Lung microvascular endothelial cell (primary cell): ENCODE results near the gene MAN1C1. TPM values are rescaled to one million over a fixed set of nuclear protein-coding genes. Genes with fewer than 3 reads are reported as not detected.
A peak's percentile ranks its signal among the peaks of the same experiment; 100 is the strongest.

ENCODE experiments used
- DNase-seq, 2 donors: peaks; one replicate each; pipeline versions ENCODE4 v3.0.0 to v3.0.0-alpha.2; 2010; ENCODE audit warnings: low read depth in 2 of 2
- total RNA-seq: library from RNA; depleted of rRNA; stranded (reverse); fragments of >200 nt; gene quantifications from 2 replicates; pipeline ENCODE4 v1.2.1, GENCODE V29; 2014

The MAN1C1 gene
- total RNA-seq, 1 donor from 2014 or later = 0.79 TPM

- no peak for DNase-seq
These were observed 142.0 kb downstream of the MAN1C1 start for GRCh38 chr1:25758466-25759070.

DNA sequence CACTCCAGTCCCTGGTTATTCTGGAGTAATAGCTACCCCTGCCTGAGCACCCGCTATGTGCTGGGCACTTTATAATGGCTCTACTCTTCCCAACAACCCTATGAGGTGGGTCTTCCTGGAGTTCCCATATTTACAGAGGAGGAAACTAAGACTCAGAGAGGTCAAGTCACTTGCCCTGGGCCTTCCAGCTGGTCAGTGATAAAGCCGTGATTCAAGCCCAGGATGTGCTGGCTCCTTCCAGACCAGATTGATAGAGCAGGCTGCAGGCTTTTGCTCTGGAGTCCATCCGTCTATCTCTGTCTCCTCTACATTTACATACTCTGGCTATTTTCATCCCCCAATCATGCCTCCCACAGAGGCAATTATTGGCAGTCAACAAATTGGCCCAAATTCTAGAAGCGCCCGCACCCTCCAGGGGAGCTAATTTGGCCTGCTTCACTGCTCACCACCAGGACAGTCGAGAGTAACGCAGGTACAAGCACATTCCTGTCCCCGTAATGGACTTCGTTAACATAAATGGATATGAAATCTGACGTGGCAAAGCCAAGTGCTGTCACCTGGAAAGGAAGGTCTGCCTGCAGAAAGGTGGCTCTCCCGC is 143.6 kb downstream of the MAN1C1 start:
- no peak for DNase-seq

DNA sequence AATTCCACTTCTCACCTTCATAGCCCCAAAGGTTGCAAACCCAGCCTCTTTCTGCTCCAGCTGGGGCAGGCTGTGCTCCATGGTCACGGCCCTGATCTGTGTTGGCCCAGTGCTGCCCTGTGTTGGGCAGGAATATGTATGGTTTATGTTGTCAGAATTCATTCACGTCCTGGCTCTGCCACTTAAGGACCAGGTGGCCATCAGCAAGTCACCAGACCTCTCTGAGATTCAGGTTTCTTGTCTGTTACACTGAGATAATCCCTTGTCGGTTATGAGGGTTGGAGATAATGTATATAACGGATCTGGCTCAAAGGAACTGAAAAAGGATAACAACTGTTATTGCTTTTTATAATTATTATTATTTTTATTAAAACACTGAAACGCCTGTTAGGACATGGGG is 144.3 kb downstream of the MAN1C1 start:
- no peak for DNase-seq

DNA sequence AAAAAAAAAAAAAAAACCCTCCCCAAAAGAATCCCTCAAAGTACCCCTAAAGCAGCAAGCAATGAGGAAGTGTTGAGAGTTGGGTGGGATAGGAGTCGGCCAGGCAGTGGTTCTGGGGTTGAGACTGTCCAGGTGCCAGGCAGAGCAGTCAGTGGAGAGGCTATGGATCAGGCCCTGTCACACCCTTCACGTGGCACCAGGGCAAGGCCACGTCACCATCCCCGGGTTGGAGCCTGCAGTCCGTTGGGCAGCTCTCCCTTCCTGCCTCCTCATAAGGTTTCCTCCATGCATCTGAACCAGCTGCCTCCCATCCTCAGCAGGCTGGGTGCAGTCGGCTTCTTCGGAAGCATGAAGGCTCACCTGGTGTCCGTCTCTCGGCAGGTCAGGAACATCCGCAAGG is 146.9 kb downstream of the MAN1C1 start:
- DNase-seq = no peak

DNA sequence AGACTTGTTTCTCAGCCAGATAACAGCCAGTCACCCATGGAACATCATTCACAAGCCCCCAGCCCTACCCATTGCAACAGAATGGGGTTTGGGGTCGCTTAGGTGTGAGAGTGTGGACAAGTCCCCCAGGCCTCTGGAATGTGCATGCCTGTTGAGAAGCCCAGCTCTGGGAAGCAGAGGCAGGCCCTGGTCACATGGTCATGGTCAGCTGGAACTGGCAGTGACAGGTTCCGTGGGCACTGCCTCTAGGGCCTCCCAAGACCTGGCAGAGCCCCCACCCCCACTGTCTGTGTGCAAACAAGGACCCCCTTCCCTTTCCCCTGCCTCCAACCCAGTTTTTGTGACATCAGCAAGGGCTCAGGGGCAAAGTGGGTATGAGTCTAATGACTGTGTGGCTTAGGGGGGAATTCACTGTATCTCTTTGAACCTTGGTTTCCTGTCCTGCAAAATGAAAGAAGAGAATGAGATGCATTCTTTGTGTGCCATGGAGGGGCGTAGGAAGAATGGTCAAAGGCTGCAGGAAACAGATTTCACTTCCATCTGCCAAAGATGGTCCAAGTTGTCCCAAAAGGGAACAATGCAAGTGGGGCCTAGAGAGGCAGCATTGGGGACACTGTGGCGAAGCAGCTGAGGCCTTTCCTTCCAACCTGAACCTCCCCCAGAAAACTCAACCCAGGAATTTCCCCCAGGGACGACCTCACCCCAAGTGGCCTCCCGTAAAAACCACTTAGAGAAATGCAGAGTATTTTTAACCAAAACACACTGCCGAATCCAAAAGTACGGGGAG is 148.7 kb downstream of the MAN1C1 start:
- peak in 1 of 2 donors; percentile 29 for DNase-seq

GRCh38 chr1:25765923-25766589 is 149.5 kb downstream of the MAN1C1 start:
- DNase-seq = no peak

- DNase-seq = no peak
These were observed 150.3 kb downstream of the MAN1C1 start for GRCh38 chr1:25766721-25767436.

GRCh38 chr1:25767437-25767770 is 150.8 kb downstream of the MAN1C1 start:
- DNase-seq = no peak

DNA sequence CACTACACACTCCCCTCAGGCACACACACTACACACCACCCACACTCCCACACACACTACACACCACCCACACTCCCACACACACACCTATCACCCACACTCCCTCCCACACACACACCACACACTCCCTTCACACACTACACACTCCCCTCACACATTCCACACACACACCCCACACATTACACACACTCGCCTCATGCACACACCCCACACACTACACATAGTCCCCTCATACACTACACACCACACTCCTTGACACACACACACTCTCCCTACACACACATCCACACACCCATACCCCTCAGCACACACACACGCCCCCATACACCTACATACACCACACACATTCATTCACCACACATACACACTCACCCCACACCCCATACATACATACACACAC is 152.4 kb downstream of the MAN1C1 start:
- no peak for DNase-seq

DNA sequence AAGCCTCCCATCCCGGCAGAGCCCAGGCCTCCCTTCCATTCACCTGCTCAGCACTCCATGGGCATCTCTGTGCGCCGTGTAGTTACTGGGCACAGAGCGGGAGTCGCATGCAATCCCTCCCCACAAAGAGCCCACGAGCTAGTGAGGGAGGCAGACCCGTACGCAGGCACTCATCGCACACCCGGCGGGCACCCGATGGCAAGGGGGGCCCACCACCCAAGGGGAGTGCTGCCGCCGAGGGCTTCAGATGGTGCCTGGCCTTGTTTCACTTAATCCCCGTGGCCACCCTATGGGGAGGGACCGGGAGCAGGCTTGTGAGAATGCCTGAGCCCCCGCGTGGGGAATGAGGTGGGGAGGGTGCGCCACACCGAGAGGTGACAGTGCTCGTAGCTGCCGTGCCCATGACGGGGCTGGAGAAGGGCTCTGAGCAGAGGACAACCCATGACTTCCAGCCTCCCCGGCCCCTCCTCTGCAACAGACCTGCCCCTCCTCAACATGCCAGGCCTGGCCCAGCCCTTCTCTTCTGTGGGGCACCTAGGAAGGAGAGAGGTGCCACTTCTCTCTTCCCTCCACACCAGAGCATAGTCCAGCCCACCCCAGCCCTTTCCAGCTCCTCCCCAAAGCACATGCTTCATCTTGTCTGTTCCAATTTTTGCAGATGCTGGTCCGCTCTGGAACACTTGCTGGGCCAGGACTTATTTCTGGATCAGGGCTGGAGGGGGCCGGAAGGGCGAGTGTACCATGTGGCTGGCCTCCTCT is 153.2 kb downstream of the MAN1C1 start:
- no peak for DNase-seq

DNA sequence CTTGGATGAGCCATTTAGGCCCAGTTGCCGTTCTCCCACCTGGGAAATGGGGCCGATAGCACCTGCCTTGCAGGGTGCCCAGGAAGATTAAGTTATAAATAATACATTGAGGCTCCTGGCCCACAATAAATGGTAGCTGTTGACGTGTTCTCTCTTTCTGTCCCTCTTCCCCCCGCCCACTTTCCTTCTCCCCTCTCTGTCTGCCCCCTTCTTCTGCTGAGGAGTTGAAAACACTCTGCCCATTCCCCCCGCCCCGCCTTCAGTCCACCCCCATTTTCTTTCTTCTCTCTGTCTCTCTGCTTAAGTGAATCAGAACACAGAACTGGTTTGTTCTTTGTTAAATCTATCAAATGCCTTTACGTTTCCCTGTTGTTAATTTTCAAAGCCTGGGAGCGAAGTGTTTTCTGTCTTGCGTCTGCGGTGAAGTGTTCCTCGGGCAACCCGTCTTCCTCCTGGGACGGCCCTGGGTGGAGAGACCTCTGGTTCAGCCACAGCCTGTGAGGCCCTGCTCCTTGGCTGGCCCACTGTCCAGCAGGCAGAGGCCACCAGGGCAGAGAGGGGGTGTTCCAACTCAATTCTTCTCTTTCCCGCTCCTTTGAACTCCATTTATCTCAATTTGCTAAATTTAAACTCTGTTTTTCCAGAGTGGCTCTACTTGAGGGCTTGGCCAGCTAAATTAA is 154.1 kb downstream of the MAN1C1 start:
- no peak for DNase-seq

DNA sequence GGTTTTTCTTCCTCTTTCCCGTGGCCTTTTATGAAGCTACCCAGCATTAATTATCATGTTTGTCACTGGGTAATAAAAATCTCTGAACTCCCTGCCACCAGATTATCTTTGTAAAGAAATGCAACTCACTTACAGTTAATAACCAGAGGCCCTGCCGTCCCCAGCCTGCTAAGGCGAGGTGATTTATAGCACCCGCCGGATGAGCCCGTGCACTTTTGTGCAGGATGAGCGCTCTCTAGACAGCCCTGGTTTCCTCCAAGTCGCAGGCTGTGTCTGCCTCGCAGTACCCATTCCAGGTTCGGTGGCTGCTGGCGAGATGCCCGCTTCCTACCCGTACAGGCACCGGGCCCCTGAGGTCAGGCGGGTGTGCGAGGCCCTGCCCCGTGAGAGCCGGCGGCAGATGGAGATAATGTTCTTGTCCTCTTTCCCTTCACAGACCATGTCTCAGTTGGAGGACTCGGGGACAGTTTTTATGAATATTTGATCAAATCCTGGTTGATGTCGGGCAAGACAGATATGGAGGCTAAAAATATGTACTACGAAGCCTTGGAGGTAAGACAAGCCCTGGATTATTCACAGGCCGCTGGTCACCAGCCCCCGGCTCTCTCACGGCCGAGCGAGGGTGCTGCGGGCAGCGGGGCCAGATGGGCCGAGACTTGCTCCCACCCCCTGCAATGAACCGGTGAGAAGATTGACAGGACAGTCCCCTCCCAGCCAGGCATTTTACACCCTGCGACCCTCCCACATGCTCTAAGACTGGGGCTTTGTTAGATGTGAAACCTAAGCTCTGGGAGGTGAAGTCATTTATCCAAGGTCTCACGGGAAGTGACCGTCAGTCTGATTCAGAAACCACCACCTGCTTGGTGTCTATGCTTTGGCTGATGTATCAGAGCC is 154.9 kb downstream of the MAN1C1 start:
- peak in 1 of 2 donors; percentile 9 for DNase-seq

DNA sequence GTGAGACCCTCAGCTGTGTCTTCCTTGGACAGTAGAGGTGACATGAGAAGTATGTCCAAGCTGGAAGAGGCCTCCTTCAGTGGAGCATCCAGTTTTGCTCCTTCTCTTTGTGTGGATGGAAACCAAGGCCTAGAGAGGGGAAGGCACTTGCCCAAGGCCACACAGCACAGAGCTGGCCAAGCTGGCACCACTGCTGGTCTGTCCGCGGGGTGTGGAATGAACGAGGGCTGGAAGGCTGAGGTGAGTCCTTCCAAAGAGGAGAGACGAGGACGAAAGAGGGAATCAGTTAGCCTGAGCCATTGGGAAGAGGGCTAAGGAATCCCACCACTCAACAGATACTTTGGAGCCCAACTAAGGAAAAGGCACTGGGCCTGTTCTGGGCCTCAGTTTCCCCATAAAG is 155.6 kb downstream of the MAN1C1 start:
- DNase-seq = no peak

GRCh38 chr1:25772692-25773245 is 156.2 kb downstream of the MAN1C1 start:
- DNase-seq = no peak

DNA sequence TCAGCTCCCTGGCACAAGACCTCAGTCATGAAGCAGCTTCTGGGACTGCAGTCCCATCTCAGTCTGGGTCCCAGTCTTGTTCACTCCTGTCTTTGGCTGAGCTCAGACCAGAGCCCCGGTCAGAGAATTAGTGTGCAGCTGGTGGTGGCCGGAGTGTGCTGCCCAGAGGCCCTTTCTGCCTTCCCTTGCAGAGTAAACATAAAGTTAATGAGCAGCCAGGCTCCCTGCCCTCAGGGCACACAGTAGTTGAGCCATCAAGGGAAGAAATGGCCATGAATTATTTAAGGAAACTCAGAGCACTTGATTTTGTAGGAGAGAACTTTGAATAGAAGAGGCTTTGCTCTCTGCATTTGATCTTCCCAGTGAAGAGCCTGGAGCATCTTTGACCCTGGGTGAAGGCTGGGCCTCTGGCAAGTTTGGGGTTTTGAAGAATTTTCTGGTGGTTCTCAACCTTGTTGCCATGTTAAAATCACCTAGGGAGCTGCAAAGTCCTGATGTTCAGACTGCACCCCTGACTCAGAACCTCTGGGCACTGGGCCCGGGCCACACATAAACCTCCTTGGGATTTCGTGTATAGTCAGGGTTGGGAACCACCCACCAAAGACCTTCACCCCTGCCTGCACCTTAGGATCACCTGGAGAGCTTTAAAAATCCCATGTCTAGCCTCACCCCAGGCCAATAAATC is 157.0 kb downstream of the MAN1C1 start:
- no peak for DNase-seq

GRCh38 chr1:25774206-25774803 is 157.7 kb downstream of the MAN1C1 start:
- DNase-seq = no peak

DNA sequence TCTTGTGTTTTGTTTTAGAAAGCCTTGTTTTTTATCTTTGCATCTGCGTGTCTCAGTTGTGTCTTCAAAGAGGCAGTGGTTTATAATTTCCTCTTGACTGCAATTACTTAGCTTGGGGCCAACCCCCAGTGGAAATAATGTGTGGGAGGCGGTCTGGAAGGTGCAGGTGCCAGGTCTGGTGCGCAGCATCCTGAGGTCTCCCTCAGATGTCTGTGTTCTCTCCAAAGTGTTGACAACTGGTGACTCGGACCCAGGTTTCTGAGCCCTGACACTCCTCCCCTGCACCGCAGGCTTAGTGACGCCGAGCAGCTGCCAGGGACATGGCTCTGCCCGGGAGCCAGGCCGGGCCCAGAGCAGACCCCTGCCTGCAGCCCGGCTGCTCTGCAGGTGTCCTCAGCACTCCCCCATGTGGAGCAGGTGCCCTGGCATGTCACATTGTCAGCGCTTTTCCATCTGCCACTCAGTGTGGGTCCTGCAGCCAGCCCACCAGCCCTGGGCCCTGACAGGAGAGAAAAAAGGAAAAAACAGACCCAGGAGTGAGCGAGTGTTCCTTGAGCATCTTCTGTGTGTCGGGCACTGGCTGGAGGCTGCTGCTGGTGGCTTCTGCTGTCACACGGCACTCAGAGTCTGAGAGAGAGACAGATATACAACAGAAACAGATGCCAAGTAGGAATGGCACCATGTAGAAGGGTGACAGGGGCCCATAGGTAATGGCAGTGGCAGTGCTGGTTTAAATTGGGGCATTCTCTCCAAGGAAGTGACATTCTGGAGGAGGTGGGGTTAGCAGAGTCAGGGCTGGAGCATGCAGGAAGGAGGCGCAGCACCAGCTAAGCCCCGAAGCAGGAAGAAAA is 158.6 kb downstream of the MAN1C1 start:
- DNase-seq = no peak
